Gastroesophageal sphincter (tissue), 3 donors: ENCODE data around the gene RPS6KA4.

Experiments
- EP300 ChIP-seq: sonication (generic); formaldehyde crosslinking; IDR thresholded peaks from one replicate; pipeline ENCODE4 v1.6.1; 2017; ENCODE audit warnings: antibody characterized with exemption, mild to moderate bottlenecking
- POLR2A ChIP-seq, 2 donors: fragments of 450-650 bp; IDR thresholded peaks; one replicate each; pipeline ENCODE4 v1.6.1; 2017; ENCODE audit warnings: antibody characterized with exemption in 2 of 2, mild to moderate bottlenecking in 2 of 2, moderate library complexity in 1 of 2
- POLR2AphosphoS5 ChIP-seq: sonication (generic); formaldehyde crosslinking; IDR thresholded peaks from one replicate; pipeline ENCODE4 v1.6.1; 2017; ENCODE audit warnings: antibody characterized with exemption
- TF ChIP-seq, protein P1 (sequence below), 4 experiments: fragments of 200-600 bp in 2 of 4; fragments of 450-650 bp in 2 of 4; sonication (generic) in 1 of 4; IDR thresholded peaks; one replicate each; pipeline ENCODE4 v1.5.1; 2017 to 2019; ENCODE audit warnings: antibody characterized with exemption in 4 of 4, mild to moderate bottlenecking in 2 of 4, moderate library complexity in 2 of 4

DNA sequence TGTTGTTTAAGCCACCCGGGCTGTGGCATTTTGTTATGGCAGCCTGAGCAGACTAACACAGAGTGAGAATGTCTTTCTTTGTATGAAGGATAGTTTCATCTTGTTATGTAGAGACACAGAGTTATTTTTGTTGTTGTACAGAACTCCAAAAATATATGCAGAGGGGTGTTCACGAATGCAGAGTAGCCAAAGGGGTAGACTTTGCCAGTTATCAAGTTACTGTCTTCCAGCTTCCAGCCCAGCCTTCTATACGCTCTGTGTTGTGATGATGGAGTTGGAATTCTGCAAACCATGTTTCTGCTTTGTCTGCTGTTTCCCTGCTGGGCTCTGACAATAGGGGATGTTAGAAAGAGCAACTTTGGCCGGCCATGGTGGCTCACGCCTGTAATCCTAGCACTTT lies 44.1 kb downstream of the RPS6KA4 start:
- TF ChIP-seq, protein P1, sequence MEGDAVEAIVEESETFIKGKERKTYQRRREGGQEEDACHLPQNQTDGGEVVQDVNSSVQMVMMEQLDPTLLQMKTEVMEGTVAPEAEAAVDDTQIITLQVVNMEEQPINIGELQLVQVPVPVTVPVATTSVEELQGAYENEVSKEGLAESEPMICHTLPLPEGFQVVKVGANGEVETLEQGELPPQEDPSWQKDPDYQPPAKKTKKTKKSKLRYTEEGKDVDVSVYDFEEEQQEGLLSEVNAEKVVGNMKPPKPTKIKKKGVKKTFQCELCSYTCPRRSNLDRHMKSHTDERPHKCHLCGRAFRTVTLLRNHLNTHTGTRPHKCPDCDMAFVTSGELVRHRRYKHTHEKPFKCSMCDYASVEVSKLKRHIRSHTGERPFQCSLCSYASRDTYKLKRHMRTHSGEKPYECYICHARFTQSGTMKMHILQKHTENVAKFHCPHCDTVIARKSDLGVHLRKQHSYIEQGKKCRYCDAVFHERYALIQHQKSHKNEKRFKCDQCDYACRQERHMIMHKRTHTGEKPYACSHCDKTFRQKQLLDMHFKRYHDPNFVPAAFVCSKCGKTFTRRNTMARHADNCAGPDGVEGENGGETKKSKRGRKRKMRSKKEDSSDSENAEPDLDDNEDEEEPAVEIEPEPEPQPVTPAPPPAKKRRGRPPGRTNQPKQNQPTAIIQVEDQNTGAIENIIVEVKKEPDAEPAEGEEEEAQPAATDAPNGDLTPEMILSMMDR (IDR thresholded peaks at IDR 0.05) = no peak
- TF ChIP-seq POLR2A (IDR thresholded peaks at IDR 0.05) (no peak), POLR2AphosphoS5 (no peak), EP300 (no peak)
